K562 (cell line): ENCODE data around the gene MYH3. TPM values are rescaled to one million over a fixed set of nuclear protein-coding genes. Genes with fewer than 3 reads are reported as not detected.
A peak's percentile ranks its signal among the peaks of the same experiment; 100 is the strongest.

Experiments
- ASH1L ChIP-seq: fragments of 450-650 bp; IDR thresholded peaks from 2 replicates; pipeline ENCODE4 v1.6.1; 2018; ENCODE audit warnings: borderline replicate concordance, mild to moderate bottlenecking, low read depth; ENCODE audit not compliant: partially characterized antibody
- ATF6 ChIP-seq: sonication (generic); formaldehyde crosslinking; IDR thresholded peaks from 2 replicates; pipeline ENCODE4 v1.4.0; 2020; ENCODE audit warnings: mild to moderate bottlenecking, missing genetic modification reagents
- BRF1 ChIP-seq: IDR thresholded peaks from 3 replicates; pipeline ENCODE4 v1.6.1; 2011; ENCODE audit warnings: borderline replicate concordance, mild to moderate bottlenecking; ENCODE audit not compliant: insufficient read length; ENCODE audit errors: extremely low read depth
- CBFA2T2 ChIP-seq: fragments of 450-650 bp; conservative IDR thresholded peaks from 2 replicates; pipeline ENCODE4 v1.6.1; 2017; ENCODE audit warnings: mild to moderate bottlenecking
- MTA2 ChIP-seq: fragments of 450-650 bp; IDR thresholded peaks from 2 replicates; pipeline ENCODE4 v1.6.1; 2016; ENCODE audit warnings: low read depth
- POLR2A ChIP-seq: fragments of 450-650 bp; conservative IDR thresholded peaks from 2 replicates; pipeline ENCODE4 v1.6.1; 2016
- SPI1 ChIP-seq: IDR thresholded peaks from 2 replicates; pipeline ENCODE4 v1.6.1; 2011; ENCODE audit warnings: low read depth, low read length, control low read depth, borderline replicate concordance
- XRCC3 ChIP-seq: fragments of 450-650 bp; IDR thresholded peaks from 2 replicates; pipeline ENCODE4 v1.6.1; 2017; ENCODE audit warnings: mild to moderate bottlenecking, moderate library complexity
- ZNF174 ChIP-seq: fragments of 250-450 bp; sonication (Bioruptor Pico); IDR thresholded peaks from 2 replicates; pipeline ENCODE4 v1.4.0; 2020; ENCODE audit warnings: mild to moderate bottlenecking
- ZNF217 ChIP-seq: sonication (generic); formaldehyde crosslinking; IDR thresholded peaks from 2 replicates; pipeline ENCODE4 v1.8.0; 2022; ENCODE audit warnings: mild to moderate bottlenecking, missing genetic modification reagents
- ZNF23 ChIP-seq: fragments of 250-450 bp; sonication (Bioruptor Pico); IDR thresholded peaks from 2 replicates; pipeline ENCODE4 v1.4.0; 2020; ENCODE audit warnings: mild to moderate bottlenecking
- ZNF592 ChIP-seq: fragments of 450-650 bp; IDR thresholded peaks from 2 replicates; pipeline ENCODE4 v1.6.1; 2017; ENCODE audit warnings: antibody characterized with exemption, mild to moderate bottlenecking
- polyA plus RNA-seq, 8 experiments: library from polyadenylated mRNA; depleted of rRNA in 4 of 8; stranded (reverse) in 5 of 8; unstranded in 3 of 8; fragments of >200 nt; fragmentation: Nextera tagmentation in 2 of 8; fragmentation: Illumina TruSeq in 1 of 8; extraction: Ambion mirVana in 2 of 8; extraction: Trizol in 1 of 8; gene quantifications; 2 replicates each; pipeline versions ENCODE4 v1.2.1 to v1.2.3, GENCODE V29; 2011 to 2014; ENCODE audit warnings: inconsistent platforms in 1 of 8, missing spikeins in 1 of 8
- total RNA-seq, 7 experiments: library from RNA; depleted of rRNA in 6 of 7; stranded (reverse); fragments of >200 nt in 6 of 7; fragmentation: Illumina TruSeq in 2 of 7; extraction: Trizol in 2 of 7; gene quantifications; 2 replicates each; pipeline versions ENCODE4 v1.2.1 to v1.2.3, GENCODE V29; 2011 to 2021; ENCODE audit warnings: low replicate concordance in 1 of 7
- TF ChIP-seq, protein P1 (sequence below): fragments of 450-650 bp; IDR thresholded peaks from 2 replicates; pipeline ENCODE4 v1.6.1; 2016; ENCODE audit warnings: low read depth

MYH3 gene
- total and polyA plus RNA-seq, 9 of the 15 experiments (the other 6 are each of a cell fraction or from before 2014, with no cell fraction given) = 0.24 to 0.75 (median 0.40) TPM; not detected in 1

GRCh38 chr17:10697092-10698081 lies 40.3 kb upstream of the MYH3 start, which contains the start of the genes ADPRM and SCO1 (continued):
- no peak for TF ChIP-seq ATF6 (CRISPR knock-in tag)
- TF ChIP-seq ASH1L = no peak
- peak; percentile 90 for TF ChIP-seq POLR2A
- TF ChIP-seq CBFA2T2 = no peak
- TF ChIP-seq ZNF174 (CRISPR knock-in tag) = no peak
- no peak for TF ChIP-seq BRF1
- TF ChIP-seq XRCC3 = no peak
- TF ChIP-seq ZNF23 (CRISPR knock-in tag) = no peak
- TF ChIP-seq, protein P1, sequence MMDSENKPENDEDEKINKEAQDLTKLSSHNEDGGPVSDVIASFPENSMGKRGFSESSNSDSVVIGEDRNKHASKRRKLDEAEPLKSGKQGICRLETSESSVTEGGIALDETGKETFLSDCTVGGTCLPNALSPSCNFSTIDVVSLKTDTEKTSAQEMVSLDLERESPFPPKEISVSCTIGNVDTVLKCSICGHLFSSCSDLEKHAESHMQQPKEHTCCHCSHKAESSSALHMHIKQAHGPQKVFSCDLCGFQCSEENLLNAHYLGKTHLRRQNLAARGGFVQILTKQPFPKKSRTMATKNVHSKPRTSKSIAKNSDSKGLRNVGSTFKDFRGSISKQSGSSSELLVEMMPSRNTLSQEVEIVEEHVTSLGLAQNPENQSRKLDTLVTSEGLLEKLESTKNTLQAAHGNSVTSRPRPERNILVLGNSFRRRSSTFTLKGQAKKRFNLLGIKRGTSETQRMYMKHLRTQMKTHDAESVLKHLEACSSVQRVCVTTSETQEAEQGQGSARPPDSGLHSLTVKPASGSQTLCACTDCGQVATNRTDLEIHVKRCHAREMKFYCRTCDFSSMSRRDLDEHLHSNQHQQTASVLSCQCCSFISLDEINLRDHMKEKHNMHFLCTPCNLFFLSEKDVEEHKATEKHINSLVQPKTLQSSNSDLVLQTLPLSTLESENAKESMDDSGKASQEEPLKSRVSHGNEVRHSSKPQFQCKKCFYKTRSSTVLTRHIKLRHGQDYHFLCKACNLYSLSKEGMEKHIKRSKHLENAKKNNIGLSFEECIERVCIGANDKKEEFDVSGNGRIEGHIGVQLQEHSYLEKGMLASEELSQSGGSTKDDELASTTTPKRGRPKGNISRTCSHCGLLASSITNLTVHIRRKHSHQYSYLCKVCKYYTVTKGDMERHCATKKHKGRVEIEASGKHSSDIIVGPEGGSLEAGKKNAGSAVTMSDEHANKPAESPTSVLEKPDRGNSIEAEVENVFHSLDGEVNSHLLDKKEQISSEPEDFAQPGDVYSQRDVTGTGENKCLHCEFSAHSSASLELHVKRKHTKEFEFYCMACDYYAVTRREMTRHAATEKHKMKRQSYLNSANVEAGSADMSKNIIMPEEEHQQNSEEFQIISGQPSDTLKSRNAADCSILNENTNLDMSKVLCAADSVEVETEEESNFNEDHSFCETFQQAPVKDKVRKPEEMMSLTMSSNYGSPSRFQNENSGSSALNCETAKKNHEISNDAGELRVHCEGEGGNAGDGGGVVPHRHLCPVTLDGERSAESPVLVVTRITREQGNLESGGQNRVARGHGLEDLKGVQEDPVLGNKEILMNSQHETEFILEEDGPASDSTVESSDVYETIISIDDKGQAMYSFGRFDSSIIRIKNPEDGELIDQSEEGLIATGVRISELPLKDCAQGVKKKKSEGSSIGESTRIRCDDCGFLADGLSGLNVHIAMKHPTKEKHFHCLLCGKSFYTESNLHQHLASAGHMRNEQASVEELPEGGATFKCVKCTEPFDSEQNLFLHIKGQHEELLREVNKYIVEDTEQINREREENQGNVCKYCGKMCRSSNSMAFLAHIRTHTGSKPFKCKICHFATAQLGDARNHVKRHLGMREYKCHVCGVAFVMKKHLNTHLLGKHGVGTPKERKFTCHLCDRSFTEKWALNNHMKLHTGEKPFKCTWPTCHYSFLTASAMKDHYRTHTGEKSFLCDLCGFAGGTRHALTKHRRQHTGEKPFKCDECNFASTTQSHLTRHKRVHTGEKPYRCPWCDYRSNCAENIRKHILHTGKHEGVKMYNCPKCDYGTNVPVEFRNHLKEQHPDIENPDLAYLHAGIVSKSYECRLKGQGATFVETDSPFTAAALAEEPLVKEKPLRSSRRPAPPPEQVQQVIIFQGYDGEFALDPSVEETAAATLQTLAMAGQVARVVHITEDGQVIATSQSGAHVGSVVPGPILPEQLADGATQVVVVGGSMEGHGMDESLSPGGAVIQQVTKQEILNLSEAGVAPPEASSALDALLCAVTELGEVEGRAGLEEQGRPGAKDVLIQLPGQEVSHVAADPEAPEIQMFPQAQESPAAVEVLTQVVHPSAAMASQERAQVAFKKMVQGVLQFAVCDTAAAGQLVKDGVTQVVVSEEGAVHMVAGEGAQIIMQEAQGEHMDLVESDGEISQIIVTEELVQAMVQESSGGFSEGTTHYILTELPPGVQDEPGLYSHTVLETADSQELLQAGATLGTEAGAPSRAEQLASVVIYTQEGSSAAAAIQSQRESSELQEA = no peak
- TF ChIP-seq SPI1 = peak; percentile 86
- no peak for TF ChIP-seq MTA2
- TF ChIP-seq ZNF217 = no peak
- TF ChIP-seq ZNF592 = no peak
